SK-N-DZ (cell line): ENCODE data around the gene ZNF25.
"Not testable (repeated sequence)": the region's sequence is repeated elsewhere in the genome, so short reads cannot be mapped to it uniquely, and the experiment has no call there.

Source experiments
- DNase-seq: peaks from one replicate; pipeline ENCODE4 v3.0.0-alpha.2; 2015; ENCODE audit warnings: low spot score
- small RNA-seq, 2 experiments: library from RNA; depleted of rRNA; stranded (forward); fragments of <200 nt; gene quantifications; one replicate each; pipeline ENCODE3, GENCODE V24; 2014

ZNF25 gene

GRCh38 chr10:37948210-37948609, 28.2 kb downstream of the ZNF25 start:
- DNase-seq: no peak

GRCh38 chr10:37947526-37947925, 28.9 kb downstream of the ZNF25 start:
- no peak for DNase-seq

GRCh38 chr10:37937864-37938263, 38.6 kb downstream of the ZNF25 start:
- no peak for DNase-seq

- DNase-seq: no peak
Observed at GRCh38 chr10:37934791-37935190, 41.7 kb downstream of the ZNF25 start.

- no peak for DNase-seq
Observed at GRCh38 chr10:37930423-37930822, 46.0 kb downstream of the ZNF25 start.

GRCh38 chr10:37908165-37908564, 68.3 kb downstream of the ZNF25 start:
- DNase-seq: not testable (repeated sequence)

GRCh38 chr10:37906382-37906781, 70.1 kb downstream of the ZNF25 start:
- DNase-seq: no peak

Small RNAs within 50 kb of the gene (small RNA-seq; reads per million reads assigned to genes)
- 0 reads per million in 2 experiments for gene RF00019
